Occipital lobe (tissue), 2 donors: ENCODE data around the gene CPNE5. TPM values are rescaled to one million over a fixed set of nuclear protein-coding genes. Genes with fewer than 3 reads are reported as not detected.
"Not testable (repeated sequence)": the region's sequence is repeated elsewhere in the genome, so short reads cannot be mapped to it uniquely, and the experiment has no call there.

Experiments used
- DNase-seq: peaks from one replicate; lab custom pipeline; 2025; lab: John Stamatoyannopoulos, UW
- total RNA-seq: library from RNA; depleted of rRNA; stranded (reverse); fragments of >200 nt; gene quantifications from one replicate; pipeline ENCODE4 v1.2.3, GENCODE V29; 2014

The CPNE5 gene
- total RNA-seq, 1 donor from 2014 or later = 4.8 TPM

- DNase-seq = no peak
These were observed 21.9 kb downstream of the CPNE5 start for GRCh38 chr6:36817176-36817817.

- no peak for DNase-seq
These were observed 23.1 kb downstream of the CPNE5 start for GRCh38 chr6:36815962-36816735.

- DNase-seq = no peak
These were observed 25.0 kb downstream of the CPNE5 start for GRCh38 chr6:36814249-36814648.

- no peak for DNase-seq
These were observed 25.7 kb downstream of the CPNE5 start for GRCh38 chr6:36813526-36813925.

GRCh38 chr6:36813047-36813446, 26.2 kb downstream of the CPNE5 start:
- not testable (repeated sequence) for DNase-seq

- DNase-seq = no peak
These were observed 29.1 kb downstream of the CPNE5 start for GRCh38 chr6:36809941-36810803.

GRCh38 chr6:36809156-36809555, 30.1 kb downstream of the CPNE5 start:
- no peak for DNase-seq

- DNase-seq = no peak
These were observed 30.6 kb downstream of the CPNE5 start for GRCh38 chr6:36808634-36809033.

- no peak for DNase-seq
These were observed 31.5 kb downstream of the CPNE5 start for GRCh38 chr6:36807750-36808149.

GRCh38 chr6:36807143-36807542, 32.1 kb downstream of the CPNE5 start:
- DNase-seq = no peak

- DNase-seq = no peak
These were observed 33.3 kb downstream of the CPNE5 start for GRCh38 chr6:36805917-36806316.

- no peak for DNase-seq
These were observed 34.0 kb downstream of the CPNE5 start for GRCh38 chr6:36805096-36805797.

GRCh38 chr6:36804563-36804962, 34.7 kb downstream of the CPNE5 start:
- no peak for DNase-seq

GRCh38 chr6:36803908-36804307, 35.3 kb downstream of the CPNE5 start:
- no peak for DNase-seq

GRCh38 chr6:36803482-36803881, 35.8 kb downstream of the CPNE5 start:
- DNase-seq = no peak

GRCh38 chr6:36800223-36801076, 38.8 kb downstream of the CPNE5 start:
- DNase-seq = no peak

- no peak for DNase-seq
These were observed 40.4 kb downstream of the CPNE5 start for GRCh38 chr6:36798852-36799251.

GRCh38 chr6:36797653-36798052, 41.6 kb downstream of the CPNE5 start:
- DNase-seq = no peak

- no peak for DNase-seq
These were observed 42.2 kb downstream of the CPNE5 start for GRCh38 chr6:36797055-36797454.

GRCh38 chr6:36794713-36795065, 44.6 kb downstream of the CPNE5 start:
- DNase-seq = no peak
